Mesothelial cell of epicardium (in vitro differentiated cells): ENCODE results near the gene LMX1A. TPM values are rescaled to one million over a fixed set of nuclear protein-coding genes. Genes with fewer than 3 reads are reported as not detected.

Experiments used
- DNase-seq, 2 experiments: peaks; one replicate each; pipeline ENCODE4 v3.0.0; 2021; ENCODE audit warnings: low spot score in 2 of 2; ENCODE audit not compliant: unreplicated experiment in 2 of 2
- H3K27ac Mint-ChIP-seq: 2 replicates; pipeline ENCODE4 v1.8.0; 2021; ENCODE audit warnings: mixed read lengths
- H3K27me3 Mint-ChIP-seq: 2 replicates; pipeline ENCODE4 v1.8.0; 2021; ENCODE audit warnings: low read depth, mixed read lengths
- H3K36me3 Mint-ChIP-seq: 2 replicates; pipeline ENCODE4 v1.8.0; 2021; ENCODE audit warnings: mixed read lengths
- H3K4me1 Mint-ChIP-seq: 2 replicates; pipeline ENCODE4 v1.8.0; 2021; ENCODE audit warnings: mixed read lengths
- H3K4me3 Mint-ChIP-seq: 2 replicates; pipeline ENCODE4 v1.8.0; 2021; ENCODE audit warnings: mild to moderate bottlenecking, moderate library complexity, mixed read lengths
- H3K9me3 Mint-ChIP-seq: 2 replicates; pipeline ENCODE4 v1.8.0; 2021; ENCODE audit warnings: mixed read lengths
- CTCF ChIP-seq: fragments of 200-600 bp; sonication (generic); IDR thresholded peaks from one replicate; pipeline ENCODE4 v1.5.0; 2021; ENCODE audit warnings: antibody characterized with exemption; ENCODE audit not compliant: unreplicated experiment
- total RNA-seq: library from RNA; stranded (reverse); gene quantifications from 3 replicates; pipeline ENCODE4 v1.2.1, GENCODE V29; 2021

LMX1A gene
- total RNA-seq, 1 donor from 2014 or later: 0.18 TPM

- H3K36me3 Mint-ChIP-seq: no peaks in the 10 kb centered on the region
- H3K27ac Mint-ChIP-seq: no peak overlapping the region
- peaks cover 4% of the 10 kb centered on the region for H3K9me3 Mint-ChIP-seq
- peaks cover 36% of the 10 kb centered on the region for H3K4me1 Mint-ChIP-seq
- TF ChIP-seq CTCF: no peak
- no peak for DNase-seq
- peaks cover 54% of the 10 kb centered on the region for H3K27me3 Mint-ChIP-seq
- no peak overlapping the region for H3K4me3 Mint-ChIP-seq
Measured at GRCh38 chr1:165215676-165216075, 140.8 kb downstream of the LMX1A start.

DNA sequence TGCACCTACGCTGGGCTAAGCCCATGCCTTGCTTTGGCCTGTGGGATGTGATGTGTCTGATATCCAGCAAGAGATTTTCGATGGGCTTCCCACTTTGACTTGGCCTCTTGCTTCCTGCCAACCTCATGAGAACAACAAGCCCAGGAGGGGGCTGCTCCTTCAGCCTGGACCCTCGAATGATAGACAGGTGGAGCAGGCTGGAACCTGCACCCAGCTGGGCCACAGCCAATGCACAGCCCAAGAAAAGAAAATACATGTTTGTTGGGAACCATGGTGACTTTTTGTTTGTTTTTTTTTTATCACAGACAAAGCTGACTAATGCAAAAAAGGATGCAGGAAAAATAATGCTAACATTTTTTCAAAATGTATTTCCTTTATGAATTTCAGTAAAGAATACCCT lies 144.3 kb downstream of the LMX1A start:
- Mint-ChIP-seq H3K36me3 (no peaks in the 10 kb centered on the region), H3K27me3 (peaks cover 65% of the 10 kb centered on the region), H3K9me3 (peaks cover 4% of the 10 kb centered on the region), H3K27ac (no peak overlapping the region), H3K4me1 (peaks cover 13% of the 10 kb centered on the region), H3K4me3 (no peak overlapping the region)
- no peak for TF ChIP-seq CTCF
- no peak for DNase-seq

DNA sequence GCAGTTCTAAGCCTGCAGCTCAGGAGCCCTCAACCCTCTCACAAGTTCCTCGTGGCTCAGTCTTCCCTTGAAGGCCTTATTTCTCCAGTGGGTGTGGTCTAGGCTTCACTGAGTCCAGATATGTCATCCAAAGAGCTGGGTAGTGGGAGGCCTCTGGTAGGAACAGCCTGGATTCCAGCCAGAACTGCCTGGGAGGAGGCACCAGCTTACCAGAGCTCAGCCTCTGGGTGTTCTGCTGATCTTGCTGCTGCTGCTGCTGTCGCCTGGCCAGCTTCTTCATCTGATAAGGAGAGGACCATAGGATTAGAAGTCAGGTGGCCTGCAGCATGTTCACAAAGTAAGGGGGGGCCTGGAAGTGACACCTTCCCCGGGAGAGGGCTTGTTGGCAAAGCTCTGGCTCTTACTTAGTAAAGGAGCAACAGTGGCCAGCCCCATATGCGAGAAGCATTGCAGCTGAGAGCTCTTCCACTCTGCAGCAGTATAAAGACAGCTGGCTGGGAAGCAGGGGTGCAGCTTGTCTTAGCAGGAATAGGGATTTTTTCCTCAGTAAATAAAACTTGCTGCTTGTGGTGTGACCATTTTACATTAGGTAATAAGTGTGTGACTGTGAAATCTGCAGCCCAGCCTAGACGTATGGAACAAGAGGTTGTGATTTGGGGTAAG lies 148.5 kb downstream of the LMX1A start:
- no peak for TF ChIP-seq CTCF
- Mint-ChIP-seq H3K9me3 (no peaks in the 10 kb centered on the region), H3K4me1 (peaks cover 9% of the 10 kb centered on the region), H3K27me3 (peaks cover 58% of the 10 kb centered on the region), H3K36me3 (no peaks in the 10 kb centered on the region), H3K4me3 (no peak overlapping the region), H3K27ac (no peak overlapping the region)
- no peak for DNase-seq

GRCh38 chr1:165205145-165205544 lies 151.4 kb downstream of the LMX1A start:
- Mint-ChIP-seq H3K36me3 (no peaks in the 10 kb centered on the region), H3K9me3 (no peaks in the 10 kb centered on the region), H3K27ac (no peak overlapping the region), H3K4me3 (no peak overlapping the region), H3K27me3 (peaks cover 50% of the 10 kb centered on the region), H3K4me1 (peaks cover 9% of the 10 kb centered on the region)
- DNase-seq: no peak
- TF ChIP-seq CTCF: no peak

DNA sequence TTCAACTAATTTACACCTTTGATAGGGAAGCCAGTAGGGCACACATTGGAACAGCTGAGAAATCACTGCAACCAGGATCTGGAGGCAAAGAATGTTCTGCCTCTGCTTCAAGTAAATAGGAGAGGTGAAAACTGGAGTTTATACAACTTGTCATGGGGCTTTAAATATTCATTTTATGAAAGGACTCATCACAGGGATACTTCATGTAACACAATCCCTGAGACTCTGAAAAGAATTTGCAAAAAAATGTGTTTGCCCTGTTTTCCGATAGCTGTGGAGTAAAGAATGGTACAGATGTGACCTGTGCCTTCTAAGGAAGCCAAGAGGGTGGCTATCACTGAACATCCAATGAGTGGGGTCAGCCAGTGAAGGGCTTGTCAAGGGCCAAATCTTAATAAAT lies 152.0 kb downstream of the LMX1A start:
- Mint-ChIP-seq H3K4me3 (no peak overlapping the region), H3K36me3 (no peaks in the 10 kb centered on the region), H3K27me3 (peaks cover 51% of the 10 kb centered on the region), H3K27ac (no peak overlapping the region), H3K9me3 (no peaks in the 10 kb centered on the region), H3K4me1 (peaks cover 9% of the 10 kb centered on the region)
- DNase-seq: no peak
- no peak for TF ChIP-seq CTCF

DNA sequence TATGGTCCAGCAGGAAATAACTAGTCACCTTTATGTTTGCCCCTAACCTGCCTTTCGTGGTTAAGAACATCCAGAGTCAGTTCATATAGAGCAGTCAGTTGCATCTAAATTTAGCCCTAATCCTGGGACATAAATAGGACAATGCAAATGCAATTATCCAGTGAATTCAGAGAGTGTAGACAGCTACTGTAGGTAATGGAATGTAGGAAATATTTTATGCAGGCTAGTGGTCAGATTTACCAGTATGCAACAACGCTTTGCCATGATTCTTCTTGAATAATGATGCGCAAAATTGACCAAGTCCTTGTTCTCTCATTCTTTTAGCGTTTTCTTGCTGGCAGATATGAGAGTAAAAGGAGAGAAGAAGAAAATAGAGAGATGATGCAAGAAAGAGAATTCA lies 165.4 kb downstream of the LMX1A start:
- DNase-seq: no peak
- peaks cover 54% of the 10 kb centered on the region for H3K27me3 Mint-ChIP-seq
- no peak overlapping the region for H3K27ac Mint-ChIP-seq
- H3K36me3 Mint-ChIP-seq: no peaks in the 10 kb centered on the region
- TF ChIP-seq CTCF: no peak
- H3K4me3 Mint-ChIP-seq: no peak overlapping the region
- peaks cover 5% of the 10 kb centered on the region for H3K4me1 Mint-ChIP-seq
- H3K9me3 Mint-ChIP-seq: no peaks in the 10 kb centered on the region
